ENCODE results near the gene CD244. TPM values are rescaled to one million over a fixed set of nuclear protein-coding genes. Genes with fewer than 3 reads are reported as not detected.

The CD244 gene
- total RNA-seq, 3 donors from 2014 or later, result 0.96 to 1.4 (median 1.2) TPM

GRCh38 chr1:160864173-160864572 is 1.5 kb upstream of the CD244 start:
- TF ChIP-seq CTCF (IDR thresholded peaks at IDR 0.05), result no peak
- Histone ChIP-seq H3K4me1 (ENCODE audit: low read depth) (no peaks in the 10 kb centered on the region), H3K9me3 (no peaks in the 10 kb centered on the region), H3K4me3 (no peak overlapping the region), H3K36me3 (ENCODE audit: low read depth) (no peaks in the 10 kb centered on the region)
- ATAC-seq, result no peak
- no peak for DNase-seq
- intact Hi-C loops (cut with DNase I, micrococcal nuclease), result no loop called here

- ATAC-seq (no peak), DNase-seq (no peak)
- Histone ChIP-seq H3K36me3 (ENCODE audit: low read depth) (no peaks in the 10 kb centered on the region), H3K9me3 (no peaks in the 10 kb centered on the region), H3K4me1 (ENCODE audit: low read depth) (no peaks in the 10 kb centered on the region), H3K4me3 (no peak overlapping the region)
- intact Hi-C loops (cut with DNase I, micrococcal nuclease), result no loop called here
- no peak for TF ChIP-seq CTCF (IDR thresholded peaks at IDR 0.05)
Observed at GRCh38 chr1:160863774-160864131, 1.1 kb upstream of the CD244 start.

GRCh38 chr1:160863061-160863773 is 530 bp upstream of the CD244 start:
- Histone ChIP-seq H3K36me3 (ENCODE audit: low read depth) (no peaks in the 10 kb centered on the region), H3K4me1 (ENCODE audit: low read depth) (no peaks in the 10 kb centered on the region), H3K9me3 (no peaks in the 10 kb centered on the region), H3K4me3 (no peak overlapping the region)
- no peak for TF ChIP-seq CTCF (IDR thresholded peaks at IDR 0.05)
- no peak for DNase-seq
- intact Hi-C loops (cut with DNase I, micrococcal nuclease), result no loop called here
- no peak for ATAC-seq

- intact Hi-C loops (cut with DNase I, micrococcal nuclease), result no loop called here
- H3K9me3 ChIP-seq, result no peaks in the 10 kb centered on the region
- no peaks in the 10 kb centered on the region for H3K36me3 ChIP-seq (ENCODE audit: low read depth)
- no peak overlapping the region for H3K4me3 ChIP-seq
- ATAC-seq (no peak), DNase-seq (no peak)
- TF ChIP-seq CTCF (IDR thresholded peaks at IDR 0.05), result no peak
- no peaks in the 10 kb centered on the region for H3K4me1 ChIP-seq (ENCODE audit: low read depth)
Observed at GRCh38 chr1:160860840-160861505, 1.7 kb downstream of the CD244 start.

GRCh38 chr1:160859166-160859565 is 3.5 kb downstream of the CD244 start:
- ATAC-seq (no peak), DNase-seq (no peak)
- no peak for TF ChIP-seq CTCF (IDR thresholded peaks at IDR 0.05)
- Histone ChIP-seq H3K9me3 (no peaks in the 10 kb centered on the region), H3K4me3 (no peak overlapping the region), H3K36me3 (ENCODE audit: low read depth) (no peaks in the 10 kb centered on the region), H3K4me1 (ENCODE audit: low read depth) (no peaks in the 10 kb centered on the region)
- intact Hi-C loops (cut with DNase I, micrococcal nuclease), result no loop called here

All from mucosa of descending colon (tissue), 3 donors.